ENCODE data around the gene SASH3. TPM values are rescaled to one million over a fixed set of nuclear protein-coding genes. Genes with fewer than 3 reads are reported as not detected.

The SASH3 gene
- total RNA-seq, 1 donor from 2014 or later, result not detected

DNA sequence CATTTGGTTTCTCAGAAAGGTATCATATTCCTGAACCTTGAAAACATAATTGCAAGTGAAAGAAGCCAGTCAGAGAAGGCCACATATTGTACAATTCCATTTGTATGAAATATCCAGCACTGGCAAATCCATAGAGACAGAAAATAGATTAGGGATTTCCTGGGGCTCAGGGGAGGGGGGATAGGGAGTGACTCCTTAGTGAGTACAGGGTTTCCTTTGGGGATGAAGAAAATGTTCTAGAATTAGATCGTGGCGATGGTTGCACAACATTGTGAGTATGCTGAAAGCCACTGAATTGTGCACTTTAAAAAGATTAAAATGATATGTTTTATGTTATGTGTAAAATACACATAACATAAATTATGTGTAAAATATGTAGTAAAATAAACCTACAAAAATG, 30.7 kb upstream of the SASH3 start:
- no peak overlapping the region for H3K4me3 Mint-ChIP-seq (ENCODE audit: low read depth)
- no peak overlapping the region for H3K27ac Mint-ChIP-seq
- H3K9me3 Mint-ChIP-seq (ENCODE audit: low read depth), result peaks cover 7% of the 10 kb centered on the region
- TF ChIP-seq, protein P1, sequence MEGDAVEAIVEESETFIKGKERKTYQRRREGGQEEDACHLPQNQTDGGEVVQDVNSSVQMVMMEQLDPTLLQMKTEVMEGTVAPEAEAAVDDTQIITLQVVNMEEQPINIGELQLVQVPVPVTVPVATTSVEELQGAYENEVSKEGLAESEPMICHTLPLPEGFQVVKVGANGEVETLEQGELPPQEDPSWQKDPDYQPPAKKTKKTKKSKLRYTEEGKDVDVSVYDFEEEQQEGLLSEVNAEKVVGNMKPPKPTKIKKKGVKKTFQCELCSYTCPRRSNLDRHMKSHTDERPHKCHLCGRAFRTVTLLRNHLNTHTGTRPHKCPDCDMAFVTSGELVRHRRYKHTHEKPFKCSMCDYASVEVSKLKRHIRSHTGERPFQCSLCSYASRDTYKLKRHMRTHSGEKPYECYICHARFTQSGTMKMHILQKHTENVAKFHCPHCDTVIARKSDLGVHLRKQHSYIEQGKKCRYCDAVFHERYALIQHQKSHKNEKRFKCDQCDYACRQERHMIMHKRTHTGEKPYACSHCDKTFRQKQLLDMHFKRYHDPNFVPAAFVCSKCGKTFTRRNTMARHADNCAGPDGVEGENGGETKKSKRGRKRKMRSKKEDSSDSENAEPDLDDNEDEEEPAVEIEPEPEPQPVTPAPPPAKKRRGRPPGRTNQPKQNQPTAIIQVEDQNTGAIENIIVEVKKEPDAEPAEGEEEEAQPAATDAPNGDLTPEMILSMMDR (IDR thresholded peaks at IDR 0.05; ENCODE audit: unreplicated experiment), result no peak
- no peak for DNase-seq (ENCODE audit: low spot score, unreplicated experiment)
- peaks cover 13% of the 10 kb centered on the region for H3K27me3 Mint-ChIP-seq
- no peaks in the 10 kb centered on the region for H3K4me1 Mint-ChIP-seq (ENCODE audit: low read depth)
- no peaks in the 10 kb centered on the region for H3K36me3 Mint-ChIP-seq (ENCODE audit: insufficient read depth)

DNA sequence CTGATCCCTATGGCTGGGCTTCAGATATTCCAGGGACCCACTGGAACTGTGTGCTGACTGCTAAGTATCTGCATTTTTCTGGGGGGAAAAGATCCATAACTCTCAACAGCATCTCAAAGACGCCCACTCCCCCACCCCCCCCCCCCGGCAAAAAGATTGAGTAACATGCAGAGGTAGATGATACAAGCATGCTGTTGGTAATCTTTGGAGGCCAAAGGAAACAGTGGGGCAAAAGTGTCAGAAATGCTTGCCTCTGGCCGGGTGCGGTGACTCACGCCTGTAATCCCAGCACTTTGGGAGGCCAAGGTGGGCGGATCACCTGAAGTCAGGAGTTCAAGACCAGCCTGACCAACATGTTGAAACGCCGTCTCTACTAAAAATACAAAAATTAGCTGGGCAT, 28.8 kb upstream of the SASH3 start:
- no peak overlapping the region for H3K27ac Mint-ChIP-seq
- peaks cover 15% of the 10 kb centered on the region for H3K27me3 Mint-ChIP-seq
- H3K36me3 Mint-ChIP-seq (ENCODE audit: insufficient read depth), result no peaks in the 10 kb centered on the region
- H3K4me1 Mint-ChIP-seq (ENCODE audit: low read depth), result no peaks in the 10 kb centered on the region
- TF ChIP-seq, protein P1 (IDR thresholded peaks at IDR 0.05; ENCODE audit: unreplicated experiment), result no peak
- H3K4me3 Mint-ChIP-seq (ENCODE audit: low read depth), result no peak overlapping the region
- no peak for DNase-seq (ENCODE audit: low spot score, unreplicated experiment)
- peaks cover 10% of the 10 kb centered on the region for H3K9me3 Mint-ChIP-seq (ENCODE audit: low read depth)

- no peaks in the 10 kb centered on the region for H3K4me1 Mint-ChIP-seq (ENCODE audit: low read depth)
- DNase-seq (ENCODE audit: low spot score, unreplicated experiment), result no peak
- no peak overlapping the region for H3K4me3 Mint-ChIP-seq (ENCODE audit: low read depth)
- H3K9me3 Mint-ChIP-seq (ENCODE audit: low read depth), result peaks cover 10% of the 10 kb centered on the region
- H3K27ac Mint-ChIP-seq, result no peak overlapping the region
- no peaks in the 10 kb centered on the region for H3K36me3 Mint-ChIP-seq (ENCODE audit: insufficient read depth)
- TF ChIP-seq, protein P1 (IDR thresholded peaks at IDR 0.05; ENCODE audit: unreplicated experiment), result peak; percentile 27
- peaks cover 10% of the 10 kb centered on the region for H3K27me3 Mint-ChIP-seq
These were observed 25.4 kb upstream of the SASH3 start for GRCh38 chrX:129754056-129755024.

DNA sequence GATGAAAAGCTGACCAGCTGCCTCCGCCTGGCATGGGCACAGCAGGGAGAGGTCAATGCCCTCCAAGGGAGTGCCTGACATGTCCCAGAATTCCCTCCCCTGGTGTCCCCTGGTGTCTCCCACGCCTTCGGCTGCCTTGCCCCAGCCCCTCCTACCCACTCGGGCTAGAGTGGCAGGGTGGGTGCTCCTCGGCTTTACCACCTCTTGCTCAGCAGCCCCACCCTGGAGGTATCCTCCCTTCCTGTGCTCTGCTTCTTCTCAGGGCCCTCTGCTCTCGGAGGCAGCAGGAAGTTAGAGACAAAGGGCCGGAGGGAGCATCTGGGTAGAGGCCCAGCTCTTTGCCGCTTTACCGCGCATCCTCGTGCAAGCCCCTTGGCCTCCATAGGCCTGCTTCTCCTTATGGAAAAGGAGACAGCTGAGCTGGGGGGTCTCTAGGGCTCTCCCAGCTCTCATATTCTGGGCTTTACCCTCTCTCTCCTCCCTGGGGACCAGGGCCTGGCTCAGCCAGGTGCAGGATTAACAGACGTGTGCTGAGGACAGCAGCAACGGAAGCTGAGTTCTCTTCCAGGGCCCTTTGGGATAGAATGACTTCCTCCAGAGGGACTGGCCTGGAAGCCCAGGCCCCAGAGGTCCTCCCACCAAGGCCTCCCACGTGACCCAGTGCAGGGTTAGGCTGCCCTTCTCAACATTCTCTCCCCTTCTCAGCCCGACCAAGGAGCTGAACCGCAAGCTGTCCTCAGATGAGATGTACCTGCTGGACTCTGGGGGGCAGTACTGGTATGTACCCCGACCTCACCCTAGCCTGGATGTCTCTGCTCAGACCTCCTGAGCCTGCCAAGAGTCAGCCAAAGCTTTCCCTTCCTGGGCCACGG, 23.7 kb upstream of the SASH3 start:
- H3K4me1 Mint-ChIP-seq (ENCODE audit: low read depth), result no peaks in the 10 kb centered on the region

More for the DNA sequence above, 23.7 kb upstream of the SASH3 start:
- TF ChIP-seq, protein P1 (IDR thresholded peaks at IDR 0.05; ENCODE audit: unreplicated experiment), result no peak
- Mint-ChIP-seq H3K4me3 (ENCODE audit: low read depth) (no peak overlapping the region), H3K36me3 (ENCODE audit: insufficient read depth) (no peaks in the 10 kb centered on the region), H3K9me3 (ENCODE audit: low read depth) (peaks cover 10% of the 10 kb centered on the region), H3K27me3 (peaks cover 10% of the 10 kb centered on the region), H3K27ac (no peak overlapping the region)
- DNase-seq (ENCODE audit: low spot score, unreplicated experiment), result no peak

Measured in progenitor cell of endocrine pancreas (in vitro differentiated cells).